NCI-H2227 (cell line): ENCODE measurements around the gene OBP2A.

Source experiments
- DNase-seq: peaks from one replicate; lab custom pipeline; 2025; ENCODE audit not compliant: unreplicated experiment; lab: John Stamatoyannopoulos, UW

Gene OBP2A

DNA sequence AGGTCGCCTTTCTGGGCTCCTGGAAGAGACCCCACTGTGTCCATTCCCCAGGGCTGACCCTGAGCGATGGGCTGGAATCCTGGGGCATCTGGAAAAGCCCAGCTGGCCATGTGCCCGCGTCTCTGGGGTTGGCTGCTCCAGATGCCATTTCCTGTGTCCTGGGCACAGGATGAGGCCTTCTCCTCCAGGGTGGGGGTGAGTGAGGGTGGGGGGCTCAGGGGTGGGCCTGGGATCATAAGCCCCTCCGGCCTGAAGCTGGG lies 46.3 kb downstream of the OBP2A start:
- no peak for DNase-seq

DNA sequence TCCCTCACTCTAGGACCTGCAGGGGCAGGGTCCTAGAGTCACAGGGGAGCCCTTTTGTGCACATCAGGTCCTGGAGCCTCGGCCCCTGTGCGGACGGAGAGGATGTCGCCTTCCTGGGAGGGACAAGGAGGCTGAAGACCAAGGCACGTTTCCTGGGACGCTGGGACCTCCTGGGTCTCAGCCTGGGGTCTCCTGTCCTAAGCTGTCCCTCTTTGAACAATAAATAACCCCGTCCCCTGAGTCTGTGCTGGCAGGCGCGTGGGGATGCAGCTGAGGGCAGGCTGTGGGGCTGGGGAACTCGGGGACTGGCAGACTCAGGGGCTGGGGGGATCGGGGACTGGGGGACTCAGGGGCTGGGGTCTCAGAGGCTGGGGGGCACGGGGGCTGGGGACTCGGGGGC lies 46.7 kb downstream of the OBP2A start:
- no peak for DNase-seq

DNA sequence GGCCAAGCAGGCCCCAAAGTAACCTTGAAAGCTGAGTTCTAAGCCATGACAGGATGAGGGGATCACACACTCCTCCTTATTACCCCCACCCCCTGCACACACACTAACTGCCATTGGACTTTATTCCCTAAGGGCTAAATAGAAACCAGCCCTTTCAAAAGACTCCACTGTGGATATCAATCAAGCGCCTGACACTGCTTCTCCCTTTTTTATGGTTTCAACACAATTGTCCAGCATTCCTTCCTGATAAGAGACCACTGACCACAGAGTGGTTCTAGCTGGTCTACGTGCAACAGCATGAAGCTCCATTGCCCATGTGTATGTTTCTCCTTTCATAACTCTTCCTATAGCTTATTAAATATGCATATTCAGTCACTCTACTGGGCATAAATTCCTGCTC lies 50.3 kb downstream of the OBP2A start:
- DNase-seq: no peak
